Suprapubic skin (tissue), 4 donors: Measurements from ENCODE around the gene MGAT5. TPM values are rescaled to one million over a fixed set of nuclear protein-coding genes. Genes with fewer than 3 reads are reported as not detected.

Experiments
- DNase-seq, 2 donors: peaks; one replicate each; pipeline ENCODE4 v3.0.0-alpha.2; 2019; ENCODE audit warnings: low spot score in 2 of 2
- H3K27ac ChIP-seq: fragments of 200-600 bp; sonication (generic); one replicate; pipeline ENCODE4 v1.5.1; 2019
- H3K27me3 ChIP-seq: fragments of 200-600 bp; sonication (generic); one replicate; pipeline ENCODE4 v1.5.1; 2019
- H3K36me3 ChIP-seq: fragments of 200-600 bp; sonication (generic); one replicate; pipeline ENCODE4 v1.5.1; 2019
- H3K4me1 ChIP-seq: fragments of 200-600 bp; sonication (generic); one replicate; pipeline ENCODE4 v1.5.1; 2019
- H3K4me3 ChIP-seq: fragments of 200-600 bp; sonication (generic); one replicate; pipeline ENCODE4 v1.5.1; 2019; ENCODE audit warnings: mild to moderate bottlenecking
- H3K9me3 ChIP-seq: fragments of 200-600 bp; sonication (generic); one replicate; pipeline ENCODE4 v1.5.1; 2019
- CTCF ChIP-seq, 2 donors: fragments of 200-600 bp in 1 of 2; fragments of 450-650 bp in 1 of 2; sonication (generic) in 1 of 2; IDR thresholded peaks; one replicate each; pipeline ENCODE4 v1.5.1; 2016 to 2019; ENCODE audit warnings: antibody characterized with exemption in 2 of 2, mild to moderate bottlenecking in 1 of 2, moderate library complexity in 1 of 2
- EP300 ChIP-seq: sonication (generic); formaldehyde crosslinking; IDR thresholded peaks from one replicate; pipeline ENCODE4 v1.6.1; 2017; ENCODE audit warnings: antibody characterized with exemption
- POLR2A ChIP-seq, 2 donors: fragments of 450-650 bp; IDR thresholded peaks; one replicate each; pipeline ENCODE4 v1.6.1; 2017; ENCODE audit warnings: antibody characterized with exemption in 2 of 2, mild to moderate bottlenecking in 2 of 2, moderate library complexity in 2 of 2
- POLR2AphosphoS5 ChIP-seq, 3 donors: sonication (generic); formaldehyde crosslinking; IDR thresholded peaks; one replicate each; pipeline ENCODE4 v1.6.1; 2017; ENCODE audit warnings: antibody characterized with exemption in 3 of 3
- whole genome bisulfite sequencing: methylation state at CpG from one replicate; pipeline ENCODE4 v1.1.5; 2018; 5-methylcytosine and 5-hydroxymethylcytosine counted together
- total RNA-seq, 4 donors: library from RNA; depleted of rRNA; stranded (reverse); fragments of >200 nt; gene quantifications; one replicate each; pipeline ENCODE4 v1.1.0, GENCODE V29; 2016

Gene MGAT5
- total RNA-seq, 4 donors from 2014 or later = 16.9 to 42.1 (median 32.9) TPM

GRCh38 chr2:134425724-134426496, 172.0 kb downstream of the MGAT5 start:
- TF ChIP-seq POLR2A (IDR thresholded peaks at IDR 0.05) (no peak), CTCF (IDR thresholded peaks at IDR 0.05) (no peak), POLR2AphosphoS5 (IDR thresholded peaks at IDR 0.05) (no peak), EP300 (no peak)
- no peaks in the 10 kb centered on the region for H3K27me3 ChIP-seq
- no peaks in the 10 kb centered on the region for H3K9me3 ChIP-seq
- DNase-seq = no peak
- H3K4me3 ChIP-seq = no peak overlapping the region
- 86% methylated on average over 6 of the region's 6 CpGs for WGBS
- H3K27ac ChIP-seq = no peak overlapping the region
- H3K36me3 ChIP-seq = peaks cover 46% of the 10 kb centered on the region
- H3K4me1 ChIP-seq = no peaks in the 10 kb centered on the region

DNA sequence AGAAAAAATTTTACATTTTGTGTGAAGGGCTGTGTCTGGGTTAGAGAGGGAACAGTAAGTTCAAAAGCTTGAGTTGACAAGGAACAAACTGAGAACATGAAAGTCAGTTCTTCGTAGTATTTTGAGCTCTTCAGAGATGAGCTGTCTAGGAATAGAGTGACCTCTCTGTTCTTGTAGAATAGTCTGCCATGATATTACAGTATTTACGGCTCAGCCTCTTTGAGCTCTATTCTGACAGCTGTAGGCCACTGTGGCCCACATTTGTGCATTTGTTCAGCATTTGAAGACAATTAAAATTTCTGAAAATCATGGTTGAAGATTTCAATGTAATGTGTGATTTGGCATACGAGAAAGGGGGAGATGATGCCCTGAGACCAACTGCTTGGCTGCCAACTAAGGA, 172.8 kb downstream of the MGAT5 start:
- H3K4me3 ChIP-seq = no peak overlapping the region
- DNase-seq = no peak
- H3K9me3 ChIP-seq = no peaks in the 10 kb centered on the region
- WGBS = 95% methylated on average over 3 of the region's 3 CpGs
- H3K4me1 ChIP-seq = no peaks in the 10 kb centered on the region
- no peaks in the 10 kb centered on the region for H3K27me3 ChIP-seq
- H3K27ac ChIP-seq = no peak overlapping the region
- peaks cover 54% of the 10 kb centered on the region for H3K36me3 ChIP-seq
- TF ChIP-seq POLR2AphosphoS5 (IDR thresholded peaks at IDR 0.05) (no peak), EP300 (no peak), CTCF (IDR thresholded peaks at IDR 0.05) (no peak), POLR2A (IDR thresholded peaks at IDR 0.05) (no peak)

DNA sequence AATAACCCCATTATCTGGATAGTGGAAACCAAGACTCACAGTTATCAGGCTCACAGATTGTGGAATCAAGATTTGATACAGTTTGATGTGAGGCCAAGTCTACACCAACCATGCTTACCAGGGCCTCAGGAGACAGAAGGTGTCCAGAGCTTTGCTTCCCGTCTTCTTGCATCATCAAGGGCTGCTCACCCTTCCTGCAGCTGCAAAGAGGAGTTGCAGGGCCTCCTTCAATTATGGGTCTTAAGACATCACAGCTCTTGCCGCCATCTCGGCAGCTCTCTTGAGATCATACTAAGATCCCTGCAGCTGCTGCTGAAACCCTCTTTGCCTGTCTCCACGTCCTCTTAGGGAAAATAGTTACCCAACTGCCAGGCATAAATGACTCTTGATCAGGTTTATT, 176.0 kb downstream of the MGAT5 start:
- Histone ChIP-seq H3K36me3 (peaks cover 59% of the 10 kb centered on the region), H3K27ac (no peak overlapping the region), H3K9me3 (no peaks in the 10 kb centered on the region), H3K4me1 (no peaks in the 10 kb centered on the region), H3K27me3 (no peaks in the 10 kb centered on the region), H3K4me3 (no peak overlapping the region)
- TF ChIP-seq CTCF (IDR thresholded peaks at IDR 0.05) (no peak), POLR2AphosphoS5 (IDR thresholded peaks at IDR 0.05) (no peak), POLR2A (IDR thresholded peaks at IDR 0.05) (no peak), EP300 (no peak)
- no peak for DNase-seq
- WGBS = 82% methylated on average over 4 of the region's 4 CpGs

- TF ChIP-seq POLR2A (IDR thresholded peaks at IDR 0.05) (no peak), CTCF (IDR thresholded peaks at IDR 0.05) (no peak), EP300 (no peak), POLR2AphosphoS5 (IDR thresholded peaks at IDR 0.05) (no peak)
- Histone ChIP-seq H3K27me3 (no peaks in the 10 kb centered on the region), H3K9me3 (no peaks in the 10 kb centered on the region), H3K4me1 (no peaks in the 10 kb centered on the region), H3K27ac (no peak overlapping the region), H3K36me3 (peaks cover 68% of the 10 kb centered on the region), H3K4me3 (no peak overlapping the region)
- WGBS = 93% methylated on average over 2 of the region's 2 CpGs
- no peak for DNase-seq
These were observed 178.1 kb downstream of the MGAT5 start for GRCh38 chr2:134431838-134432434.

DNA sequence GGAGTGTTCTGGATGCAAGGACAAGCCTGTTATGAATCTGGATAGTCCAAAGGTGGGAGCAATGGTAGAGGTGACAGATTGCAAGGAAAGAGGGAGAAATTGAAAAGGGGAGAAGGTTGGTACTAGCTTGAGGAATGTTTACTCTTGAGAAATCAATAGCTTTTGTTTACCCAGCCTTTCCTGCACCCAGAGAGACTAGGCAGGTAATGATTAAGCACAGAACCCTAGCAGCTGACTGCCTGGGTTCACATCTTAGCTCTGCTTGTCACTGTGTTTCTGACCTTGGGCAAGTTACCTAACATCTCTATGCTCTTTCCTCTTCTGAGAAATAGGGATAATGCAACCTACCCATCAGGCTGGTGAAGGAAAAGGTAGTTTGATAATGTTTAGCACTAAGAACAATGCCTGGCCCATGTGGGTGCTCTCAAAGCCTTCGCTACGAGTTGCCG, 178.6 kb downstream of the MGAT5 start:
- no peaks in the 10 kb centered on the region for H3K4me1 ChIP-seq
- H3K9me3 ChIP-seq = no peaks in the 10 kb centered on the region
- no peak for TF ChIP-seq CTCF (IDR thresholded peaks at IDR 0.05)
- TF ChIP-seq EP300 = no peak
- TF ChIP-seq POLR2AphosphoS5 (IDR thresholded peaks at IDR 0.05) = no peak
- no peak for TF ChIP-seq POLR2A (IDR thresholded peaks at IDR 0.05)
- no peak overlapping the region for H3K27ac ChIP-seq
- 98% methylated on average over 3 of the region's 3 CpGs for WGBS
- no peak overlapping the region for H3K4me3 ChIP-seq
- no peak for DNase-seq
- H3K27me3 ChIP-seq = no peaks in the 10 kb centered on the region
- peaks cover 63% of the 10 kb centered on the region for H3K36me3 ChIP-seq
